Measurements from ENCODE around the gene AKR1E2.

The AKR1E2 gene

GRCh38 chr10:4867520-4868356, 41.7 kb downstream of the AKR1E2 start:
- CTCF ChIA-PET: interaction anchor here (1.5 kb wide), 1 partner anchor 18 kb away, joined by 6 read pairs; no protein-coding TSS in a partner anchor
- TF ChIP-seq ZNF384 (IDR thresholded peaks at IDR 0.05) (no peak), FOXK2 (IDR thresholded peaks at IDR 0.05) (no peak), PKNOX1 (IDR thresholded peaks at IDR 0.05) (no peak), CTBP1 (IDR thresholded peaks at IDR 0.05; ENCODE audit: borderline replicate concordance) (no peak), HDGF (IDR thresholded peaks at IDR 0.05; ENCODE audit: borderline replicate concordance) (no peak), SUZ12 (IDR thresholded peaks at IDR 0.05) (no peak), SP1 (IDR thresholded peaks at IDR 0.05) (no peak), ELF4 (IDR thresholded peaks at IDR 0.05) (no peak), FOXA1 (IDR thresholded peaks at IDR 0.05) (no peak), L3MBTL2 (conservative IDR thresholded peaks at IDR 0.05) (no peak), TARDBP (IDR thresholded peaks at IDR 0.05) (no peak), ARNT (IDR thresholded peaks at IDR 0.05) (no peak), LEF1 (IDR thresholded peaks at IDR 0.05; ENCODE audit: borderline replicate concordance) (no peak), BHLHE40 (IDR thresholded peaks at IDR 0.05; ENCODE audit: borderline replicate concordance) (no peak), NFRKB (IDR thresholded peaks at IDR 0.05) (no peak), FOXM1 (IDR thresholded peaks at IDR 0.05; ENCODE audit: borderline replicate concordance) (no peak)
- DNase-seq (ENCODE audit: extremely low spot score): no peak
- POLR2A ChIA-PET: no interaction called here

- DNase-seq (ENCODE audit: extremely low spot score): no peak
- TF ChIP-seq ZNF384 (IDR thresholded peaks at IDR 0.05): no peak
- TF ChIP-seq NFRKB (IDR thresholded peaks at IDR 0.05): no peak
- TF ChIP-seq FOXK2 (IDR thresholded peaks at IDR 0.05): no peak
- no peak for TF ChIP-seq LEF1 (IDR thresholded peaks at IDR 0.05; ENCODE audit: borderline replicate concordance)
- no peak for TF ChIP-seq FOXM1 (IDR thresholded peaks at IDR 0.05; ENCODE audit: borderline replicate concordance)
- TF ChIP-seq PKNOX1 (IDR thresholded peaks at IDR 0.05): no peak
- no peak for TF ChIP-seq ELF4 (IDR thresholded peaks at IDR 0.05)
- TF ChIP-seq L3MBTL2 (conservative IDR thresholded peaks at IDR 0.05): no peak
- TF ChIP-seq BHLHE40 (IDR thresholded peaks at IDR 0.05; ENCODE audit: borderline replicate concordance): no peak
- CTCF ChIA-PET: interaction anchor here (1.5 kb wide), 1 partner anchor 18 kb away, joined by 6 read pairs; no protein-coding TSS in a partner anchor
- POLR2A ChIA-PET: no interaction called here
These were observed 42.3 kb downstream of the AKR1E2 start for GRCh38 chr10:4868357-4868657.

GRCh38 chr10:4882704-4883078, 56.7 kb downstream of the AKR1E2 start:
- ChIA-PET CTCF (no interaction called here), POLR2A (no interaction called here)
- TF ChIP-seq L3MBTL2 (conservative IDR thresholded peaks at IDR 0.05) (no peak), HDGF (IDR thresholded peaks at IDR 0.05; ENCODE audit: borderline replicate concordance) (no peak), TARDBP (IDR thresholded peaks at IDR 0.05) (no peak), PKNOX1 (IDR thresholded peaks at IDR 0.05) (no peak)

GRCh38 chr10:4883079-4883739, 57.2 kb downstream of the AKR1E2 start:
- DNase-seq (ENCODE audit: extremely low spot score): no peak
- no peak for TF ChIP-seq CTBP1 (IDR thresholded peaks at IDR 0.05; ENCODE audit: borderline replicate concordance)
- TF ChIP-seq FOXA1 (IDR thresholded peaks at IDR 0.05): no peak
- no peak for TF ChIP-seq HDGF (IDR thresholded peaks at IDR 0.05; ENCODE audit: borderline replicate concordance)
- TF ChIP-seq LEF1 (IDR thresholded peaks at IDR 0.05; ENCODE audit: borderline replicate concordance): no peak
- TF ChIP-seq SP1 (IDR thresholded peaks at IDR 0.05): no peak
- ChIA-PET POLR2A (no interaction called here), CTCF (no interaction called here)

More at GRCh38 chr10:4882704-4883078, 56.7 kb downstream of the AKR1E2 start:
- DNase-seq (ENCODE audit: extremely low spot score): no peak

GRCh38 chr10:4885162-4885561, 59.2 kb downstream of the AKR1E2 start:
- POLR2A ChIA-PET: no interaction called here
- CTCF ChIA-PET: no interaction called here
- TF ChIP-seq HDGF (IDR thresholded peaks at IDR 0.05; ENCODE audit: borderline replicate concordance) (no peak), SP1 (IDR thresholded peaks at IDR 0.05) (no peak), FOXK2 (IDR thresholded peaks at IDR 0.05) (no peak), CTBP1 (IDR thresholded peaks at IDR 0.05; ENCODE audit: borderline replicate concordance) (no peak), SUZ12 (IDR thresholded peaks at IDR 0.05) (no peak), ZNF384 (IDR thresholded peaks at IDR 0.05) (no peak), PKNOX1 (IDR thresholded peaks at IDR 0.05) (no peak), TARDBP (IDR thresholded peaks at IDR 0.05) (no peak), NFRKB (IDR thresholded peaks at IDR 0.05) (no peak), ELF4 (IDR thresholded peaks at IDR 0.05) (no peak), BHLHE40 (IDR thresholded peaks at IDR 0.05; ENCODE audit: borderline replicate concordance) (no peak), LEF1 (IDR thresholded peaks at IDR 0.05; ENCODE audit: borderline replicate concordance) (no peak), FOXM1 (IDR thresholded peaks at IDR 0.05; ENCODE audit: borderline replicate concordance) (no peak), FOXA1 (IDR thresholded peaks at IDR 0.05) (no peak)
- DNase-seq (ENCODE audit: extremely low spot score): no peak

Data from HEK293T (cell line).